Measurements from ENCODE around the gene MAP2K5.

DNA sequence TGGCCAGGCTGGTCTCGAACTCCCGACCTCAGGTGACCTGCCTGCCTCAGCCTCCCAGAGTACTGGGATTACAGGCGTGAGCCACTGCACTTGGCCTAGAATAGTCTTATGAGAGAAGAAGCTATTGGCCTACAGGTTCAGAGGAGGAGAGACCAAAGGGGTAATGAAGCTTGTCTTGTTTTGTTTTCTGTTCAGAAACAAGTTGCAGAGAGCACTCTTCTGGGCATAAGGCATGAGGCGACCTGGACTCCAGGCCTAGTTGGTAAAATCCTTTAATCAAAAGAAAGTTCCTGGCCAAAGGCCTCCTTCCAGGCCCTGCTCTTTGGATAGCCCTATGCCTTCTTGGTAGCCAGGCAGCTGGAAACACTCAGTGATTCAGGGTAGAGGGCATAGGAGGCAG is 195.6 kb downstream of the MAP2K5 start:
- TF ChIP-seq CTCF (IDR thresholded peaks at IDR 0.05) (no peak), POLR2A (IDR thresholded peaks at IDR 0.05) (no peak)
